NCI-H345 treated with DMSO at 0.1 percent for 48 hours (cell line): ENCODE measurements around the gene TMEM132D.
A peak's percentile ranks its signal among the peaks of the same experiment; 100 is the strongest.

ENCODE experiments used
- DNase-seq: peaks from one replicate; lab custom pipeline; 2025; ENCODE audit not compliant: unreplicated experiment; lab: John Stamatoyannopoulos, UW

The TMEM132D gene

DNA sequence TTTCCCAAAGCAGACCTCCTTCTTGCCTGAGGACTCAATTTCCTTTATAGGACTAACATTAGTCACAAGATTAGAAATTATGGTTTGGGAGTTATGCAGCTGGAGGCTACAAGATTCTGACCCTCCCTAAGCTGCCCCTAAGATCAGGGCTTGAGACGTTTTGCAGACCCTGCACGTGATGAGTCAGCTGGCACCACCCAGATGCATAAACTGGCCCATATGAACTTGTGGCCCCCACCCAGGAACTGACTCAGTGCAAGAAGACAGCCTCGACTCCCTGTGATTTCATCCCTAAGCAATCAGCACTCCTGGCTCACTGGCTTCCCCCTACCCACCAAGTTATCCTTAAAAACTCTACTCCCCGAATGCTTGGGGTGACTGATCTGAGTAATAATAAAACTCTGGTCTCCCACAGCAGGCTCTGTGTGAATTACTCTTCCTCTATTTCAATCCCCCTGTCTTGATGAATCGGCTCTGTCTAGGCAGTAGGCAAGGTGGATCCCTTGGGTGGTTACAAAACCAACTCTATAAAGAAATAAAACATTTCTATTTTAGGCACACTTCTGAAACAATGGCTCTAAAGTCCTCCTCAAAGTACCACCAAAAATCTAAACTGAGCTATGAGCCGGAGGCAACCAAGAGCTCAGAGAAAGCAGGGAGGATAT lies 233.4 kb downstream of the TMEM132D start:
- no peak for DNase-seq

DNA sequence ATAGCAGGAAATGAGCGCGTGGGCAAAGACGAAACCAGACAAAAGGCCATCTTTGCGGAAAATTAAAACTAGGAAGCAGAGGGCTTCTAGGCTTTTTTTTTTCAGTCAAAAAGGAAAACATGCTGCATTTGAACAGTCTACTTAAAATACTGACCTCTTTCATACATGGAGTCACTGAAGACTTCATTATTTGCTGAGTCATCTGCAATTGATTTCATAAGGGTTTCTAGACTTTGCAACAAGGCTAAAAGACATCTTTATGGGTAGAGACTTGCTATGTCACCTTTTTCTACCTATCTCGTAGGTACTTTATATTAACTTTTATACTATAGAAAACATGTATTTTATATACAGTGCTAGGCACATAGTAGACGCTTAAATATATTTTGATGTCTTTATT lies 238.4 kb downstream of the TMEM132D start:
- DNase-seq: no peak

DNA sequence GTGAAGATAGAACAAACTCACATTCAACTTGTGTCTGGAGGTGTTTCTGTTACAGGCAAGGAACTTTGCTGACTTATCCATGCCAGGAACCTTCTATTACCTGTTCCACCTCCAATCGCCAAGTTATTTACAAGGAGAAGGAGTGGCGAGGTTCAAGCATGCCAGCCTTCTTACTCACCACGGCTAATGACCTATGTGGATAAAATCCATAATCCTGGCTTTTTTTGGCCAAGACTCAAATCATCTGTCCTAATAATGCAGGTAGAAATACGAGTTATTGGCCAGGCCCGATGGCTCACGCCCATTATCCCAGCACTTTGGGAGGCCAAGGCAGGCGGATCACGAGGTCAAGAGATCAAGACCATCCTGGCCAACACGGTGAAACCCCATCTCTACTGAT lies 241.6 kb downstream of the TMEM132D start:
- DNase-seq: no peak

DNA sequence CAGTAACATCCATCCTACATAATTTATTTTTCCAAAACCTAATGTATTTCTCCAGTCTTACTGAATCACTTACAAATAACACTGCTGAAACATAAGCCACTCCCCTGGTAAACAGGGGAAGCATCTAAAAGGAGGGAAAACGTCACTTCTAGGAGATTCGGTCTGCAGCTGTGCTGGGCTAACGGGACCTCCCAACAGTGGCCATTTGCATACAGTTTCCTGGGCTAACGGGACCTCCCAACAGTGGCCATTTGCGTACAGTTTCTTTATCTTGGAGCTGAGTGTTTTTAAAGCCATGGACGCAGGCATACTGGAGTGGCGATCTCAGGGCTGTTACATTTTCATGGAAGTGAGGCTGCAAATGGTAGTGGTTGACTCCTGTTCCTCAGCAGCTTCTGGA lies 242.9 kb downstream of the TMEM132D start:
- DNase-seq: no peak

DNA sequence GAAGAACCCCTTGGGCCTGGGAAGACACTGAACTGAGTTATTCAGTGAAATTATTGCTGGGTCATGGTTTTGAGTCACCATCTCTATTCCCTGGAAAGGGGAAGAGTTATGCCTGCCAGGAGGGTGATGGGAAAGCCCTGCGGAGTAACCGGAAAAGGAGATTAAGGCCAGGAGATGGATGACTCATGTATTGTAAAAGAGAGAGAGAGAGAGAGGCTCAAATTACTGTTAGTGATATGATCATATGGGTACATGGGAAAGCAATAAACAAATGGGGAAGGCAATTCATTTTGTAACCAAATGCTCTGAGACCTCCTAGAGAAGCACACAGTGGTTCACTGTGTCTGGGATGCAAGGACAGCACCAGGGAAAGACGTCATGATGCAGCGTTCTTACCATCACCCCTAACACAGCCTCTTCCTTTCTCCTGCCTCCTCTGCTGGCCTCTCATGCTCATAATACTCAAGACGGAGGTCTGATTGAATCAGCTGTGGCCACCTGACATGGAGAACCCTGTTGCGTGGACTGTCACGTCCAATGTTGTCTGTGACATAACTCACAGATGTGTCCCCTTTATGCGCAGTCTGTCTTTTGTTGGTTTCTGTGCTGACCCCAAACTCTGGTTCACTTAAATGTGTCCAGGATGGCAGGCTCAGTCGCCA lies 243.7 kb downstream of the TMEM132D start:
- no peak for DNase-seq

DNA sequence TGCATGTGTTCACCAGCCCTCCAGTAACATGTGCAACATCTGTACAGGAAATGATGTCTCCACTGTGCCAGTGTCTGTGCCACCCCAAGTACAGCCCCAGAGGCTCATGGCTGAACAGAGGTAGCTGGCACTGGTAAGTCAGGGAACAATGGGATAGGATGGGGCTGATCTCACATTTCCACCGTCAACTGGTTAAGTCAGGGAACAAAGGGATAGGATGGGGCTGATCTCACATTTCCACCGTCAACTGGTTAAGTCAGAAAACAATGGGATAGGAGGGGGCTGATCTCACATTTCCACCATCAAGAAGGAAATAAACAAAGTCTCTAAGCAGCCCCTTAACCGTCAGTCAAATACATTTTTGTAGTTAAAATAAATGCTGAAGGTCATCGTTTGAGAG lies 246.6 kb downstream of the TMEM132D start:
- DNase-seq: peak; percentile 83

DNA sequence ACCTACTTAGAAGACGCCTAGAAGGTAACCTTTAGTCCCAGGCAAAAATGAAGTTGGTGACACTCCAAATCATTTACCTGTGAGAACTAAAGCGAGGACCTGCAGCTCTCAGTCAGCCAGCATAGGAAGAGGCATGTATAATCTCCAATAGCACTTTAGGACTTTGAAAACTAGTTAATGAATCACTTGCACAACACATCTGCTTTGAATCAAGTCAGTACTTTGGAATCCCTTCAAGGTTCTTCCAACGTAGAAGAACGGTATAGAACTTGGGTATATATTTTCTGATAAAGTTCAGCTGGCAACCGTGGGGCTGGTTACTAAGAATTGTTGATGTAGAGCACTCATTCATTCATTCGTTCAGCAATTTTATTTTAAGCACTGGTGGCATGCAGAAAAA lies 251.9 kb downstream of the TMEM132D start:
- DNase-seq: no peak

DNA sequence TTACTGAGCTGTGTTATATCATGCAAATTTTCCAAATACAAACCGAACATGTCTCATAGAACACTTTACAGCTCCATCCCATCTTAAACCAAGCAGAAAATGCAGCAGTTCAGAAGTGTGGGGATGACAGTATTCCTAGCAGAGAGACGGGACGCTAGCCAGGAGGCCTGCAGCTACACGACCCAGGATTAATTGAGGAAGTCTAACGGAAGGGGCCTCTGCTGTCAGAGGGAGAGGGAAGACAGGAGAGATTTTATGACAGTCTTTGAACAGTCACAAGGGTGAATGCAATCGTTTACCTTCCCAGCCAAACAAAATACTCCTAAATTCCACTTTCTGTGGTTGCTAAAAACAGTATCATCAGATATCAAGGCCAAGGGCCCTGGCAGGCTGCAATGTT lies 261.9 kb downstream of the TMEM132D start:
- no peak for DNase-seq

DNA sequence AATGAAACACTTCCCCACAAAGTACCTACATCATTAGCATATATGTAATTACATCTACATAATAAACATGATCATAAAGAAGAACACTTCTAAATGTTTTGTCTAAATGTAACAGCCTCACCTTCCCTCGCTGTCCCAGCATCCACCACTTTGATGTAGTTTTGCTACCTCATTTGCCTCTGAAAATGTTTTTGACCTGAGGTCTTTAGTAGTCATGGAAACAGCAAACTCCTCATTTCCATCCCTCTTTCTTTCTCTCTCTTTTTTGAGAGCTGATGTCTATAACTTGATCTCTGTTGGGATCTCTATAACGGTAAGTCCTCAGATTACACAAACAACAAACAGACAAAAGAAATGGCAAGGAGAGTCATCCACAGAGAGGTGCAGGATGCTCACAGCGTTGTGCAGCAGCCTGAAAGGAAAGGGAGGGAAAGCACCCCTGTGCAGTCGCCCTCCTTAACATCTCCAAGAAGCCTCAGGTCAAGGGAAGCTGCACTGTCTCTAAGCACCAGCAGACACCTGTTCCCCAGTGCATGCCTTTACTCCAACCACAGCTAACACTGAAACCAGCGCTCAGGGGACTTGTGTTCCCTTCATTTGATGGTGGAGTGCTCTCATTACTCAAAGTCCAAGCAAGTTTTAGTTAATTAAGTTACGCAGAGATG lies 268.7 kb downstream of the TMEM132D start:
- DNase-seq: no peak

DNA sequence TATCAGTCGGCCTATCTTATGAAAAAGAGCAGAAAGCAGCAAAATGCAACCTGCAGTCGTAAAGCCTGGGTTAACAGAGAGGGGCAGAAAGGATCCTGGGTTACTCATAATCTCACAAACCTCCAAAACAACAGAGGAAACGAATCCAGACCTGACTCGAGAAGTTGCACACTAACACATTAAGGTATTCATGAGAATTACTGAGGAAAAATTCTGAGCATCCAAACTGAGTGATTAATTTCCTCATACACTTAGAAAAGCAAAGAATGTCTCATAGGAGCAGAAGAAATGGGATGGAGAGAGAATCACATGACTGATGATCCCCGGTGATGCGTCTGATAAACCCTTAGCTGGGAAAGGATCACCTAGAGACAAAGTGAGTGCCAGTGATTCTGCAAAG lies 272.5 kb downstream of the TMEM132D start:
- DNase-seq: no peak

DNA sequence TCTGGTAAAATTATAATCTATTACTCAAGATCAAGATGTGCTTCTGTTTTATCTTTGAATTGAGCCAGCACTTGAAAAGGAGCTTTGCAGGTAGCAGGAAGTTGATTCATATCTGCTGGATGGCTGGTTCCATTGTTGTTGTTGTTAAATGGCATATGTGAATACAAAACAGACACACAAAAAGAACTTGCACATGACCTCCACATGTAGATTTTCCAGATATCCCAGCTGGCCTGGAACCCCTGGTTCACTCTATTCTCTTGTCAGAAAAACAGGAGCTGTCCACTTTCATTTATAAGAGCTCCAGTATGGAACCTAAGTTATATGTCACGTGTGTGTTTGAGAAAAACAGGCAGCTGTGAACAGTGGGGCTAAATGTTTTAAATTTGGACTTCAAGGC lies 273.9 kb downstream of the TMEM132D start:
- no peak for DNase-seq

DNA sequence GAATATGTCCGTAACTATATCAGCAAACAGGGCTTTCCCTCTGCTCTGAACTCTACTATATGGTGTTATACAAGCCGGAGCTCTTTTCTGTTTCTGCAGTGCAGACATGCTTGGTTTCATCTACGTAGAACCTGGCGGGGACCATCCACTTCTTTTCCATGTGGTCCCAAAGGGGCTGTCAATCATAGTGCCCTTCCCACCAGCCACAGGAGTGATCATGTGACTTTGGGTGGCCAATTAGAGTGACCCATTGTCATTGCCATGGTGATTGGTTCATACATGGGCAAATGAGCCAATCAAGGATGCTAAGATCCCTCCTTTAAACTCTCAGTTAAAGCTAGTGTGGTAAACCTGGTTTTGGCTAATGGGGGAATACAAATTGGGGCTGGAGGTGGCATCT lies 281.3 kb downstream of the TMEM132D start:
- no peak for DNase-seq

DNA sequence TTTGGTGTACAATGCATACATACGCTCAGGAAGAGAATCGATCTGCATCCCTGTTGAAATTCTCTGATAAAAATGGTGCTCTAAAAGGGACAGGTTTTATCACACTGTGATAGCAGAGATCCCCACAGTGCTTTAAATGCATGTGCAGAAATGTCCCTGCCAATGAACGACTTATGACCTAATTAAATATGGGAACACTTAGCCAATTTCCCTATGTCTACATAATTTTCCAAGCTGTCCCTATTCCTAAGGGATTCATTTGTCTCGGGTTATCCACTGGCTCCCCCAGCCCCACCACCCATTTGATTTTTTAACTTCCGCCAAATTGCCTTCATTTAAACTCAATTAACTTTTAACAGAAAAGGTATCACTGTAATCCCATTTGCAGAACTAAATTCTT lies 284.6 kb downstream of the TMEM132D start:
- DNase-seq: no peak

DNA sequence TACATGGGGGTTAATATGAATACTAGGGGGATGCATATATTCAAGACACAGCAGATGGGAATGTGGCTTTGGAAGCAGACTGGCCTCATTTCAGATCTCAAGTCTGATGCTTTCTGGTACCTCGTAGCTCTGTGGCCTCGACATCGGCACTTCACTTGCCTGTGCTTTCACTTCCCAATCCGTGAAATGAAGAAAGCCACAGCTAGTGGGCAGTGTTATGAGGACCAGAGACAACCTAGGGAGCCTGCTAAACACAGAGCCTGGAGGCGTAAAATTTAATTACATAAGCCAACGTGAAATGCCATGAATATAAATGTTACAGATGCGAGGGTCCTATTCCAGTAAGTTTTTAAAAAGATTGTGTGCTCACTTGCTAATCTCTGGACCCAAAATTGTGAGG lies 286.0 kb downstream of the TMEM132D start:
- no peak for DNase-seq

DNA sequence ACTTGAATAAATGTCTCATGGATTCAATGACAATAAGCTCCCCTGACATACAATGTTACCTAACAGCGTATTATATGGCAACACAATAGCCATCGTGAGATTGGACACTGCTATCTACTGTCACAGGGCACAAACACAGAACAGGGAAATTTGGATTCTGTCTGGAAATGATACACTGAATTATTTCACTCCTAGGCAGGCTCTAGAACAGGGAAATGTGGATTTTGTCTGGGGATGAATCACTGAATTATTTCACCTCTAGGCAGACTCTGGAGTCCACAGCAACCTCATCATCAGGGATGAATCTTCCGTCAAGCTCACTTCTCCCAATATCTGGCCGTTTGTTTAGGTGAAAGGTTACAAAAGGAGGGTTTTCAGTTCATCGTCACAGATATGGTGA lies 288.8 kb downstream of the TMEM132D start:
- no peak for DNase-seq

DNA sequence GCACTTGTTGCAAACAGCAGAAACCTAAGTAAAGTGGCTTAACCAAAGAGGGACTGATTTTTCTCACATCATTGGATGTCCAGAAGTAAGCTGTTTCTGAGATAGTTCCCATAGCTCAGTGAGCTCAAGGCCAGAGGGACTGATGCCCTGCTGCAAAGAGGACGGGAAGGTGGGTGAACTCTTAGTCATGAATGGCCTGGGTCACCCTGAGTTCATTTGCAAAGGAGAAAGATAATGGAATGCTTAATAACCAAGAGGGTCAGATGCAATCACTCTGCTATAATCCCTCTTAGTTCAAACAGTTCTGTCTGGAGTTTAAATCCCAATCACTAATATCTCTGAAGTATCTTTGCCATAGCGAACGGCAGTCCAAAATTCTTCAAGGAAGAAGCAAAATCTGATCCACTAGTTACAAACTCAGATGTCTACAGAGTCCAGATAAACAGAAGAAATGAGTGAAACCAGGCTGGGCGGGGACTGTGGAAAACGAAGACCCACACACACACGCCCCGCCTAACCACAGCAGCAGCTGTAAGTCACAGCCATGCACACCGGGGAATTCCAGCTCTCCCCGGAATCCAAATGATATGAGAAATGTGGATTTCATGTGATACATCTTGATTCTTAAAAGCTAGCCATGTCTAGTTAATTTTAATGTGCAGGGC lies 289.5 kb downstream of the TMEM132D start:
- no peak for DNase-seq

DNA sequence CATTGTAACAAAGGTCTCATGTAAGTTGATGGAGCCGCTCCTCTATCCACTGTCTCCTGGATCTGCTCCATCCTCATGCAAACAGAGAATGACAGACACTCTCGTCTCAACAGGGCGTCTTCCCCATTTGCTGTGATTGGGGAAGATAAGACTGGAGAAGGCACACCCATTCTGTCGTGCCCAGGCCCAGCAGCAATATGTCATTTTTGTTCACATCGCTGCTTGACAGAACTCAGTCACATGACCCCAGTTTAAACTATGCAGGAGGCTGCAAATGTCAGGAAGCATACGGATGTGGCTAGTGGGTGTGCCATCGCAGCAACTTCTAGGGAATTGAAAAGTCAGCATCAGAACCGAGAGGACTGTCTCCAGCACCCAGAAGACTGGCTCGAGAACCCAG lies 290.5 kb downstream of the TMEM132D start:
- no peak for DNase-seq

DNA sequence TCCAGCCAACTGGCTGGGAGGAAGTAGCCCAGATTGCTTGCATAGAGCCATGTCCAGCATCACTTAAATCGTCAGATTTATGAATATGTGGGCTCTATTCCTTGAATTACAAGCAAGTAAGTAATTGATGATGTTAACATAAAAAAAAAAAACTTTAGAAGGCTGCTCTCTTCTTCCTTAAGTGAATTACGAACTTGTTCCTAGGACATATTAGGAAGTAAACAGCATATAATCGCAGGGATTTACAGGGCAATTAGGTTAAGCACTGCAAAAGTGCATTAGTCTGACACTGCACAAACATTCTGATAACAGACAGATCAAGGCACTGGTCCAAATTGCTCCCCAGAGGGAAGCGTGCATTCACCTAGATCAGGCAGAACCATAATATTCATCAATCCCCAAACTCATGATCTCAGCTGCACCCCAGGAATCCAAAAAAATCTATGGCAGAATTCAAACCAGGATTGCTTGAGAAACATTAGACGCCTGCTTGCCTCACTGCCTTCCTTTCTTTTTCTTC lies 293.2 kb downstream of the TMEM132D start:
- DNase-seq: no peak

DNA sequence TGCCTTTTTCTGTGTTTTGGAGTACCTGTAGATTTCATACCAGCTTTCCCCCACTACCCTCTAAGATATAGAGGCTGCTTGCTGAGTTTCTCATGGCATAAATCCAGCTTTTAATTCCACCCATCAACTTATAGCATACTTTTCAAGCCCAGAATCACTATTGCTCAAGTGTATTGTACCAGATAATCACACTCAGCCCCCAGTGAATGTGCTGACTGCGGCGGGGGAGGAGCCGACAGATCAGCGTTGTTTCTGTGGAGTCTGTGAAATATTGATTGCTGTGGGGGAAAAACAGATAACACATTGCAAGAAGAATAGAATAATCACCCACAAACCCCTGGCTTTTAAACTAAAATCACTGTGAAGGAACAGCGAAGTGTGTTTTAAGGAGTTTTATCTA lies 296.1 kb downstream of the TMEM132D start:
- DNase-seq: no peak

DNA sequence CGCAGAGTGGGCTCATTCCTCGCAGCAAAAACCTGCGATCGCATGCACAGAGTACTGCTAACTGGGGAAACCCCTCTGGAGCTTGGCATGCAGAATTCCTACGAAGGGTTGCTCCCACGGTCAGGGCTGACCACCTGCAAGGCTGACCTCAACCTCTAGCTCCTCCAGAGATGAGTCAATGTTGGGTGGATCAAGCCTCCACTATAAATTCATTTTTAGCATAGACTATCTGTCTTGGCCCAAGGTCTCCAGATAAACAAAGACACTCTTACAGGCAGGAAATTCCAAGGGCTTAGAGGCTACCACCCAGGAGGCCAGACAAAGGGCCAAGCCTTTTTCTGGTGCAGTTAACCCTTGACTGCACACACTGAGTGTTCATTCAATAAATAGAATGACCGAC lies 296.5 kb downstream of the TMEM132D start:
- no peak for DNase-seq

DNA sequence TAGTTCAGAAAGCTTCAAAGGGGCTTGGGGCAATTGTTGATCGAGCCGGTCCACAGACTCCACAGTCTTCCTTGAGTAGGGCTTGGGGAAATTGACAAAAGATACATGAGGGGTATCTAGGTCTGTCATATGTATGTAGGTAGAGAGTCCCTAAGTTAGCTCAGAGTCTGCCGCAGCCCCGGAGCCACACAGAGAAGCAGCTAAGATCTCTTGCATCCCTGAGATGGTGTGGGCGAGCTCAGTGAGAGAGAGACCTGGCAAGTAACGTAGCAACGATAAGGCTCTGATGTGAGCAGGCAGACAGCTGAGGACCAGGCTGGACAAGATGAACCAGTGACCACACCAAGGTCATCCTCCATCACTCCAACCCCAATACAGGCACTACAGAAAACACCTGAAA lies 297.6 kb downstream of the TMEM132D start:
- no peak for DNase-seq

DNA sequence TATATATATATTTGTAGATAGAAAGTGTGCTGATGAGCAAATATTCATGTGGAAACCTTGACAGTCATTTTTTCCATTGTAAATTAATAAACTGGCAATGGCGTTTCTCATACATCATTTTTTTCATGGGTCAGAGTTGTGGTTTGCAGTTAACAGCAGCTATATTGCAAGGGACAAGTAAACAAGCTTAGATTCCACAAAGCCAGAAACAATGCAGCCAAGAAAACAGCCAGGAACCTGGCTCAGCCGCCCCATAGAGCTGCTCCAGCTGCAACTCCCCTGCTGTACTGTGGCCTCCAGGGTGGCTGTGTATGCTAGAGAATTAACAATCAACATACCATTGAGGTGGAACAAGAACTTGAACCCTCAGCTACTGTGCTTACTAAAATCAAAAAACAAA lies 298.2 kb downstream of the TMEM132D start:
- no peak for DNase-seq
